ENCODE measurements around the gene EPS8L3. TPM values are rescaled to one million over a fixed set of nuclear protein-coding genes. Genes with fewer than 3 reads are reported as not detected.

EPS8L3 gene
- total and polyA plus RNA-seq, 2 of the 8 experiments (the other 6 are each of a cell fraction or from before 2014, with no cell fraction given), result not detected

GRCh38 chr1:109768820-109769219 lies 5.1 kb upstream of the EPS8L3 start (continued):
- TF ChIP-seq RFX5 (IDR thresholded peaks at IDR 0.05; ENCODE audit: borderline replicate concordance, low read depth, low read length) (no peak), KDM4A (IDR thresholded peaks at IDR 0.05; ENCODE audit: low read depth, low read length, severe bottlenecking) (no peak), JUND (IDR thresholded peaks at IDR 0.05; ENCODE audit: low read length) (no peak), CHD1 (IDR thresholded peaks at IDR 0.05; ENCODE audit: low read depth, low read length) (no peak), MAX (IDR thresholded peaks at IDR 0.05) (no peak), EP300 (IDR thresholded peaks at IDR 0.05; ENCODE audit: borderline replicate concordance in 1 of 2, low read depth in 2 of 2, low read length in 2 of 2) (no peak), POLR2AphosphoS5 (IDR thresholded peaks at IDR 0.05; ENCODE audit: low read depth, low read length) (no peak), PHF8 (conservative IDR thresholded peaks at IDR 0.05; ENCODE audit: low read depth, low read length) (no peak)

Measured in H1 (cell line).